Fibroblast of peridontal ligament (primary cell): ENCODE data around the gene AJUBA.
"Not testable (repeated sequence)": the region's sequence is repeated elsewhere in the genome, so short reads cannot be mapped to it uniquely, and the experiment has no call there.

ENCODE experiments used
- DNase-seq: peaks from one replicate; pipeline ENCODE4 v3.0.0-alpha.2; 2010; ENCODE audit errors: extremely low read depth

The AJUBA gene

GRCh38 chr14:22982477-22983245 lies at the start of gene AJUBA:
TSS of gene AJUBA (minus strand) at chr14:22982551. CDS start at chr14:22982266, 285 bp downstream.
- DNase-seq: peak; percentile 88

- no peak for DNase-seq
Observed at GRCh38 chr14:23030936-23031335, 48.6 kb upstream of the AJUBA start.

GRCh38 chr14:23028799-23029198 lies 46.4 kb upstream of the AJUBA start:
- DNase-seq: no peak

- no peak for DNase-seq
Observed at GRCh38 chr14:23025151-23025814, 42.9 kb upstream of the AJUBA start.

GRCh38 chr14:23024612-23025075 lies 42.3 kb upstream of the AJUBA start:
- no peak for DNase-seq

GRCh38 chr14:23023795-23024152 lies 41.4 kb upstream of the AJUBA start:
- no peak for DNase-seq

GRCh38 chr14:23023022-23023794 lies 40.9 kb upstream of the AJUBA start:
- DNase-seq: no peak

GRCh38 chr14:23021889-23022442 lies 39.6 kb upstream of the AJUBA start:
- DNase-seq: no peak

GRCh38 chr14:23021434-23021833 lies 39.1 kb upstream of the AJUBA start:
- DNase-seq: no peak

GRCh38 chr14:23020143-23021128 lies 38.1 kb upstream of the AJUBA start:
- DNase-seq: no peak

- DNase-seq: no peak
Observed at GRCh38 chr14:23018107-23018506, 35.8 kb upstream of the AJUBA start.

- DNase-seq: no peak
Observed at GRCh38 chr14:23017091-23017490, 34.7 kb upstream of the AJUBA start.

GRCh38 chr14:23015618-23016017 lies 33.3 kb upstream of the AJUBA start:
- no peak for DNase-seq

GRCh38 chr14:23013749-23014054 lies 31.4 kb upstream of the AJUBA start:
- DNase-seq: not testable (repeated sequence)

GRCh38 chr14:23013054-23013748 lies 30.9 kb upstream of the AJUBA start:
- no peak for DNase-seq

- peak; percentile 52 for DNase-seq
Observed at GRCh38 chr14:23009939-23010726, 27.8 kb upstream of the AJUBA start, which contains the start of gene C14orf93. TSS of gene C14orf93 (minus strand) at chr14:23010143. CDS start at chr14:22999023, 11,120 bp downstream.

- DNase-seq: no peak
Observed at GRCh38 chr14:23009483-23009938, 27.2 kb upstream of the AJUBA start.

- peak; percentile 16 for DNase-seq
Observed at GRCh38 chr14:23008831-23009230, 26.5 kb upstream of the AJUBA start.
